HG02885 (cell line): ENCODE data around the gene PAX8.
"Not testable (repeated sequence)": the region's sequence is repeated elsewhere in the genome, so short reads cannot be mapped to it uniquely, and the experiment has no call there.

ENCODE experiments used
- ATAC-seq: cut with Tn5 transposase; IDR thresholded peaks from one replicate; pipeline ENCODE4 v1.9.1; 2021; ENCODE audit warnings: mild to moderate bottlenecking; ENCODE audit not compliant: unreplicated experiment, poor library complexity

The PAX8 gene

GRCh38 chr2:113278742-113279139, at the start of gene PAX8:
Gene PAX8, minus strand, starts transcription at chr2:113278921. Its CDS starts 527 bp downstream, at chr2:113278394.
- no peak for ATAC-seq

- ATAC-seq: no peak
Measured at GRCh38 chr2:113328043-113328442, 49.3 kb upstream of the PAX8 start.

- not testable (repeated sequence) for ATAC-seq
Measured at GRCh38 chr2:113325161-113325731, 46.5 kb upstream of the PAX8 start.

GRCh38 chr2:113324684-113325160, 46.0 kb upstream of the PAX8 start:
- no peak for ATAC-seq

GRCh38 chr2:113323129-113323528, 44.4 kb upstream of the PAX8 start:
- ATAC-seq: not testable (repeated sequence)

- ATAC-seq: not testable (repeated sequence)
Measured at GRCh38 chr2:113320106-113320505, 41.4 kb upstream of the PAX8 start.

GRCh38 chr2:113318941-113319340, 40.2 kb upstream of the PAX8 start:
- ATAC-seq: not testable (repeated sequence)

GRCh38 chr2:113316085-113316484, 37.4 kb upstream of the PAX8 start:
- ATAC-seq: no peak

GRCh38 chr2:113314663-113315062, 35.9 kb upstream of the PAX8 start:
- ATAC-seq: not testable (repeated sequence)

- not testable (repeated sequence) for ATAC-seq
Measured at GRCh38 chr2:113314176-113314575, 35.5 kb upstream of the PAX8 start.

- not testable (repeated sequence) for ATAC-seq
Measured at GRCh38 chr2:113311781-113312180, 33.1 kb upstream of the PAX8 start.

GRCh38 chr2:113311191-113311590, 32.5 kb upstream of the PAX8 start:
- ATAC-seq: not testable (repeated sequence)

GRCh38 chr2:113309655-113310387, 31.1 kb upstream of the PAX8 start:
- no peak for ATAC-seq

GRCh38 chr2:113308784-113309183, 30.1 kb upstream of the PAX8 start:
- not testable (repeated sequence) for ATAC-seq

- not testable (repeated sequence) for ATAC-seq
Measured at GRCh38 chr2:113306207-113306606, 27.5 kb upstream of the PAX8 start.

- ATAC-seq: not testable (repeated sequence)
Measured at GRCh38 chr2:113305749-113306148, 27.0 kb upstream of the PAX8 start.

GRCh38 chr2:113305146-113305545, 26.4 kb upstream of the PAX8 start:
- ATAC-seq: no peak

- ATAC-seq: no peak
Measured at GRCh38 chr2:113304702-113305101, 26.0 kb upstream of the PAX8 start.

GRCh38 chr2:113302216-113302980, 23.7 kb upstream of the PAX8 start:
- ATAC-seq: not testable (repeated sequence)

- no peak for ATAC-seq
Measured at GRCh38 chr2:113300281-113300680, 21.6 kb upstream of the PAX8 start.

- ATAC-seq: no peak
Measured at GRCh38 chr2:113298176-113298575, 19.5 kb upstream of the PAX8 start.
